HUDEP-2 (cell line): ENCODE data around the gene VIP.
"Not testable (repeated sequence)": the region's sequence is repeated elsewhere in the genome, so short reads cannot be mapped to it uniquely, and the experiment has no call there.

Source experiments
- DNase-seq, 76 experiments: peaks; one replicate each; lab custom pipeline; 2025; ENCODE audit not compliant: unreplicated experiment in 76 of 76; lab: John Stamatoyannopoulos, UW

VIP gene

DNA sequence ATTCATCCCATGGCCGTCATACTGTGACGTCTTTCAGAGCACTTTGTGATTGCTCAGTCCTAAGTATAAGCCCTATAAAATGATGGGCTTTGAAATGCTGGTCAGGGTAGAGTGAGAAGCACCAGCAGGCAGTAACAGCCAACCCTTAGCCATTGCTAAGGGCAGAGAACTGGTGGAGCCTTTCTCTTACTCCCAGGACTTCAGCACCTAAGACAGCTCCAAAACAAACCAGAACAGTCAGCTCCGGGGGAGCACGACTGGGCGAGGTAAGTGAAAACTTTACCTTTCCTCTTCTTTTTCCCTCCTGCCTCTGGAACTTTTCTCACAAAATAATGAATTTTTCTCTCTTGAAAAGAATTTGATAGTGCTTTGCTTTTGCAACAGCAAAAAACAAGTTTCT, at the start of gene VIP:
Gene VIP (plus strand): TSS at position 104 of the 400 bp plus-strand sequence. CDS start 1,381 bp downstream, outside the sequence.
- peak in 15 of 76 experiments; percentile 2 to 36 (median 16) for DNase-seq

- no peak for DNase-seq
Observed at GRCh38 chr6:152701081-152701862, 49.3 kb upstream of the VIP start.

DNA sequence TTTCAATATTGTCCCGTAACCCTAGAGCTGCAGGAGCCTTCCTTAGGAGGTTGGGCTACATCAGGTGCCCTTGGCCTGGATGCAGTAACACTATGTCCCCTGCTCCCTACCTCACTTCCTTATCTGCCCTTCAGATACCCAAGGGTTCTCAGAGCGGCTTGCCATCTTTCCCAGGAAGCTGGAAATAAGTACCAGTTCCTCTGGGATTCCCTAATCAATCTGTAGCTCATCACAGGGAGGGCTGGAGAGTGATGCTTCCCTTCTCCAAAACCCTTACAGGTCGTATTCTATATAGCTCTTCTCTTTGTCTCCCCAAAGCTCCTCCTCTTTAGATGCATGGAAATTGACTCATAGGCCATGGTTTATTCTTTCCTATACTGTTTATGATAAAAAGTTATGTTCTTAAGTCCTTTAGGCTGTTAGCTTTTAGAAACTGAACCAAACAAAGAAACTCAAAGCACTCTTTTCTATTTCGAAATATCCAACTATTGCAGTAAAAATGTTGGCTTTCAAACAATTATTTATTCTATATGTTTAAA, 48.7 kb upstream of the VIP start:
- DNase-seq: no peak

- not testable (repeated sequence) for DNase-seq
Observed at GRCh38 chr6:152703750-152704149, 46.8 kb upstream of the VIP start.

GRCh38 chr6:152705327-152705726, 45.3 kb upstream of the VIP start:
- DNase-seq: no peak

DNA sequence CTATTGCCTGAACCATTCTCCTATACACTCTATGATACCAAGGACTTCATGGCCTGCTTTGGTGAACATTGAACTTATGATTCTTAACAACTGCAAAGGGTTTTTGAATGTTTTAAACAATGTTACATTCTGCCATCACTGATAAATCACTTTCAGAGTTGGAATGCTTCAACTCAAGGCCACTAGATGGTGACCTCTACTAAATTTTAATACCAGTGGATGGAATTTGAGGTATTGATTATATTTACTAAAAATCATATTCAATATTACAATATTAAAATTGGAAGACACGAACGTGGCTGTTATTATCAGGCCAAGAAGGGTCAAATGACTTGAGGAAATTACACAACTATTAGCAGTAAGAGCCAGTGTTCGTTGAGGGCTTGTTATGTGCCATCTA, 34.3 kb upstream of the VIP start:
- no peak for DNase-seq

- no peak for DNase-seq
Observed at GRCh38 chr6:152720974-152721373, 29.6 kb upstream of the VIP start.

DNA sequence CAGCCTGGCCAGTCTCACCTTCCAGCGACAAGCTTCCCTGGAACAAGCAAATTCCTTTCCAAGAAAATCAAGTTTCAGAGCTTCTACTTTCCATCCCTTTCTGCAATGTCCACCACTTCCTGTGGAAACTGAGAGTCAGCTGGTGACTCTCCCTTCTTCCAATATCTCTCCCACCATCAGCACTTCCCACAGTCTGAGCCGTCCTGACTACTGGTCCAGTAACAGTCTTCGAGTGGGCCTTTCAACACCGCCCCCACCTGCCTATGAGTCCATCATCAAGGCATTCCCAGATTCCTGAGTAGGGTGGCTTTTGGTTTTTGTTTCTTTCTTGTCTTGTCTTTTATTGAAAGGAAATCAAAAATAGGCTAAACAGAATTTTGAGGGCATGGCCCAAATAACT, 28.6 kb upstream of the VIP start:
- DNase-seq: no peak

- no peak for DNase-seq
Observed at GRCh38 chr6:152723398-152723797, 27.2 kb upstream of the VIP start.

DNA sequence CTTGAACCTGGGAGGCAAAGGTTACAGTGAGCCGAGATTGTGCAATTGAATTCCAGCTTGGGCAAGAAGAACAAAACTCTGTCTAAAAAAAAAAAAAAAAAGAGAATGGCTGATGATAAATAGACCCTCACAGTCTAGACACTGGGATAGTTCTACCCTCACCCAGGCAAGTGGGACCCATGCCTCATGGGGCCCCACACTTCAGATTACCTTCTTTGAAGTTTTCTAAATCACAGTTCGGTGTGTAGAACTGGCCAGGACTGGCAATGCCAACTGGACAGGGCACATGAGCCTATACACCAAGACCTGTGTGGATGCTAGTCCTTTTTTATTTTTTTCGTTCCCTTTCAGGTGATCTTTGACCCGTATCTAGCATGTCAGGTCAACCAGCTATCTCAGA, 24.3 kb upstream of the VIP start:
- DNase-seq: no peak

- peak in 1 of 76 experiments; percentile 3 for DNase-seq
Observed at GRCh38 chr6:152727507-152727906, 23.1 kb upstream of the VIP start.

- no peak for DNase-seq
Observed at GRCh38 chr6:152734630-152735029, 16.0 kb upstream of the VIP start.

DNA sequence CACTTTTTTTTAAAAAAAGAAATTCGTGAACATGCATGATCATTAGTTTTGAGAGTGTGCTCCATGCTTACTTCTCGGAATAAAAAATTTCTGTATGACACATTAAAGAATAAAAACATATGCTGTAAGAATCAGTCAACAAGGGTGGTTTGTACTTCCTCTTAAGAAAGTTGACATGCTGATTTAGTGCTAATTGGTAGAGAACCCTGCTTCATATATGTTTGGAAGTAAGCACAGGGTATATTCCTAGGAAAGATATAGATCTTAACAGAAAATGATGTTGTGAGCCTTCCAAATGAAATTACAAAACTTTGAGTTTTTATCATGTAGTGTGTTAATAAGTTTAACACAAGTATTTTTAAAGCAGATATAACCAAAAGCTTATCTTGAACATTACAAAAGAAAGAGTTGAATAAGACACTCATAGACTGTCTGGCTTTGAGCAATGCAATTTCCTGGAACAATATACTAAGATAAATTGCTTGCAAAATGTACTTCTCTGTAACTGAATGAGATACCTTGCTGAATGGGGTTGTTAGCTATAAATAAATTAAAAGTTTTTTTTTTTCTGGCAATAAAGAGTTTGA, 13.8 kb upstream of the VIP start:
- DNase-seq: no peak

- no peak for DNase-seq
Observed at GRCh38 chr6:152745509-152746171, 5.0 kb upstream of the VIP start.

DNA sequence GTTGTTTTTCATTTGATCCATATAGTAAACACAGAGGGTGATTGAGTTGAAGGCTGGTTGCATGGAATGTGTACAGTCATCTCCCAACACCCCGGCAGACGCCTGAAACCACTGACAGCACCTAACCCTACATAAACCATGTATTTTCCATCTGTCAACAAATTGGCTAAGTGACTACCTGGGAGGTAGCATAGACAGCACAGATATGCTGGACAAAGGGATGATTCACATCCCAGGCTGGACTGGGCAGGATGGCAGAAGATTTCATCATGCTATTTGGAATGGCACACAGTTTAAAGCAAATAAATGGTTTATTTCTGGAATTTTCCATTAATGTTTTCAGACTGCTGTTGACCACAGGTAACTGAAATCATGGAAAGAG, 4.4 kb upstream of the VIP start:
- no peak for DNase-seq

GRCh38 chr6:152748843-152749242, 1.8 kb upstream of the VIP start:
- no peak for DNase-seq

DNA sequence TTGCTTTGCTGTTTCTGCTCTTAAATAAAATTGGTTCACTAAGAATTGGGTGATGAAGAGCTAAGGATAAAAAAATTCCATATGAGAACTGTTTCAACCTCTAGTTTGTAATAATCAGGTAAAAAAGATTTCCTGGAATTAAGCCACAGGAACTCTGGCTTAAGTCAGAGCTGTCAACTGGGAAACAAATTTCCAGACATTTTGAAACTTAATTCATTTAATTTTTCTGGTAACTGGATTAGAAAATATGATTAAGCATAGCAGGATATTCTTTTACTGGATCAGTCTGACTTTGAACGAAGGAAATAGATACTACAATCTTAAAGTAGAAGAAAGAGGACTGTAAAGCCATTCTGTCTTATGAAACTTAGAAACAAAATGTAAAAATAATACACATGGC, 1.3 kb upstream of the VIP start:
- no peak for DNase-seq

- no peak for DNase-seq
Observed at GRCh38 chr6:152765331-152765730, 14.7 kb downstream of the VIP start.

GRCh38 chr6:152769159-152769558, 18.6 kb downstream of the VIP start:
- DNase-seq: no peak

- no peak for DNase-seq
Observed at GRCh38 chr6:152769993-152770392, 19.4 kb downstream of the VIP start.

GRCh38 chr6:152771061-152771687, 20.6 kb downstream of the VIP start:
- no peak for DNase-seq
